HS-27A (cell line): ENCODE measurements around the gene SFMBT2.
"Not testable (repeated sequence)": the region's sequence is repeated elsewhere in the genome, so short reads cannot be mapped to it uniquely, and the experiment has no call there.

Experiments
- DNase-seq: peaks from one replicate; pipeline ENCODE4 v3.0.0-alpha.2; 2012; ENCODE audit warnings: low read depth, missing footprints

SFMBT2 gene

DNA sequence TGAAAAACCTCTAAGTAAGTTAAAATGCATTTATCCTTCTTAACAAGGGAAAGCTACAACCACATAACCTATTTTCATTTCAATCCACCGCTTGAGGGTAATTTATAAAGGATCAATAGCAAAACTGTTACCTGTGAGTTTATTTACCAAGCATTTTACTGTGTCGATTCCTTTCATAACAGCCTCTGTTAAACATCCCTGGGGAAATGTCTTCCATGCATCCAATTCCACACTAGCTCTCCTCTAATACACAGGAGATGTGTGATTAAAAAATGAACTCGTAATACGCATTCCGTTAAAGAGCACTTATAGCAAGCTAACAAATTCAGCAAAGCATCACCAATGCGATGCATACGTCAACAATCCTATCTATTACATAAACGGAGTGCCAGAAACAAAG lies 185.7 kb downstream of the SFMBT2 start:
- no peak for DNase-seq

- DNase-seq = no peak
Observed at GRCh38 chr10:7218968-7219367, 191.9 kb downstream of the SFMBT2 start.

GRCh38 chr10:7212696-7213095 lies 198.1 kb downstream of the SFMBT2 start:
- not testable (repeated sequence) for DNase-seq

DNA sequence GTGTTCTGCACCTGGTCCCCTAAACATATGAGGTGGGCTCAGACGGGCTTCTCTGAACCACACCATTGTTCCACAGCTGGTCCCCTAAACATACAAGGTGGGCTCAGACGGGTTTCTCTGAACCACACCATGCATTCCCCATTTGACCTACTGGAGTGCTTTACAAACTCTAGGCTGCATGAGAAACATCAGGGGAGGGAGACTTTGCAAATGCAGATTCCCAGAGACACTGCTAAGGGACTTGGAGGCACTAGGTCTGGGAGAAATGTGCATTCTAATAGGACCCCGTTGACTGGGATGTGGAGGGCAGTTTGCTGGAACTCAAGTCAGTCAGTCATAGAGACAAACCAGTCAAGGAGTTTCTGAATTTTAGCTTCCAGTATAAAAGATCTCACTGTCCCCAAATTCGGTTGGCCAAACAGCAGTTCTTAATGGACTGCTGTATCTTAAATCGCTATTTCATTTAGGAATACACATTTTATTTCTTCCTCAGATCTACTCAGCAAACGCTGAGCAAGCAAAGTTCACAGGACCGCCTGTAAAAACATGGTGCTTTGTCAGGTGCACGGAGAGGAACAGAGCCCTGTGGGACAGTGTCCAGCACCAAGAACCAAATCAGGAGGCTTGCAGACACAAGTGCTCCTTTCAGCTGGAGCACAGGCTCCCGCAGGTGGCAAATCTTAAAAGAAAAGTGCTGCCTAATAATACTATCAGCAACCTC lies 198.8 kb downstream of the SFMBT2 start:
- DNase-seq = no peak

- DNase-seq = no peak
Observed at GRCh38 chr10:7210516-7210915, 200.3 kb downstream of the SFMBT2 start.

GRCh38 chr10:7209458-7209857 lies 201.4 kb downstream of the SFMBT2 start:
- DNase-seq = no peak

DNA sequence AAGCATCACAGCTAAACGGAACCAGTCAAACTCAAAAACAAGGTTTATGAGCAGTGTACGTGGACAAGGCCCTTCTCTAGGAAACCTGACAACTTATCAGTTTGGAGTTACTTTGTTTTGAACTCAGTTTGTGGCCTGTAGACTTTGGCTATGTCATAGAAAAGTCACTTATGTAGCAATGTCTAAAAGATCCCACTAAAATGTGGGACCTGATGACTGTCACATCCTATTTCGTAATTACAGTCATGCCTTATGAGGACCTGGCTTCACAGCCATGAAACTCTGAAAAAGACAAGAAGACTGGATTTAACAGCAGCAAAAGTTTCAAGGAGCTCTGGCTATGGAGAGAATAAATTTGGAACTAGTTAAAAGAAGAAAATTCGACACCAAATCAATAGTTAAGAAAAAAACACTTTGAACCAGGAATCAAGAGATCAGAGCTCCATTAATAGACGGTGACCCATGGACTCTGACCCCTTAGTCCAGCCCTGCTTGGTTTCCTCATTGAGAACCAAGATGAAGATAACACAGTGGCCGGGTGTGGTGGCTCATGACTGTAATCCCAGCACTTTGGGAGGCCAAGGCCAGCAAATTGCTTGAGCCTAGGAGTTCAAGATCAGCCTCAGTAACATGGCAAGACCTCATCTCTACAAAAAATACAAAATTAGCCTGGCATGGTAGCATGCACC lies 204.3 kb downstream of the SFMBT2 start:
- no peak for DNase-seq

- no peak for DNase-seq
Observed at GRCh38 chr10:7205656-7206055, 205.2 kb downstream of the SFMBT2 start.

GRCh38 chr10:7202793-7203355 lies 208.0 kb downstream of the SFMBT2 start:
- DNase-seq = no peak

DNA sequence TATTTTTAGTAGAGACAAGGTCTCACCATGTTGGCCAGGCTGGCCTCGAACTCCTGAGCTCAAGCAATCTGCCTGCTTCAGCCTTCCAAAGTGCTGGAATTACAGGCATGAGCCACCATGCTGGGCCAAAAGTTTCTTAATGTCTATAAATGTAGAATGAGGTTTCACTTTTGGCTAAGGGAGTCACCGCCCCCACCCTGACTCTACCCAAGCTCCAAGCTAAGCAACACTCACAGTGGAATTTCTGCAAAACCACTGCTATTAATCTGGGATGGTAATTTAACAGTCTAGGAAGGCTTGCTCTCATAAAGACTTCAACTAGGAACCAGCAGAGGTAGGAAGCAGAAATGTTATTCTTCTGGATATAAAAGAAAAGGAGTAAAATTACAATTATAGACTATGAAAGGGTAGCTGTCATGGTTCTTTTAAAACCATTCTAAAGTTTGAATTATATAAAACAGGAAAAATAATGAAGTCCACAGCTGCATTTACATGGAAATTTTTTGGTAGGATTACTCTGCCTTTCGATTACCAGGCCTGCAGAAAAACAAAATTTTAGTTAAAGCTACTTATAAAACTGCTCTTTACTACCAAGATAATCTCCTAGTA lies 211.6 kb downstream of the SFMBT2 start:
- DNase-seq = no peak

DNA sequence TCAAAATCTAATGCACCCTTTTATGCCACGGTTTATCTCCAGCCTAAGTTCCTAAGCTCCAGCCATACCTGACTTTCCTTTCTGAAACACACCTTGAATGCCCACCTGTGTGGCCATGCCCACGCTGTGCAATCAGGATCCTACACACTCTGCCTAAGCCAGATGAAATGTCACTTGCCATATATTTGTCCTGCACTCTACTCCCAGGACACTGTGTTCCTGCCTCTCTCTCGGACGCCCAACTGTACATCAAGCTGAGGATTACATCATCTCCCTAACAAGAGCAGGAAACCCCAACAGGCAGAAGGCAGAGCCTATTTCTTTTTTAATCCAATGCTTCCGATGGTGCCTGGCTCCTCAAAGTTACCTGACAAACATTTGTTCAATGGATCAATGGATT lies 214.6 kb downstream of the SFMBT2 start:
- no peak for DNase-seq

DNA sequence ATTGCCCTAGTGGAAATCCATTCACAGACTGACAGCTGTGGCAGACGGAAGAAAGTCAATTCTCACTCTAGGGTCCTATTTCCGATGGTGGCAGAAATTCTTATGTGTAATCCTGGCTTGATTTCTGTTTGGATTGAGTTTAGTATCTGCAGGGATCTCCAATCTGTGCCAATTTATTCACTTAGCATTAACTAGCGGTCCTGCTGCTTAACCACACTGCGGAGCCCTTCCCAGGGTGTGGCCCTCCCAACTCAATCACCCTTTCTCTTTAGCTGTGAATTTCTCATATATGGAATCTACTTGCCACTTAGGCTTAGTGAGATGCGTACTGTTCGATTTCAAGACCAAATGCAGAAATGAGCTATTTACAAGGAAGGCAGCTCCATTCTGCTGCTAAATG lies 215.7 kb downstream of the SFMBT2 start:
- DNase-seq = no peak

GRCh38 chr10:7194571-7194970 lies 216.3 kb downstream of the SFMBT2 start:
- no peak for DNase-seq

DNA sequence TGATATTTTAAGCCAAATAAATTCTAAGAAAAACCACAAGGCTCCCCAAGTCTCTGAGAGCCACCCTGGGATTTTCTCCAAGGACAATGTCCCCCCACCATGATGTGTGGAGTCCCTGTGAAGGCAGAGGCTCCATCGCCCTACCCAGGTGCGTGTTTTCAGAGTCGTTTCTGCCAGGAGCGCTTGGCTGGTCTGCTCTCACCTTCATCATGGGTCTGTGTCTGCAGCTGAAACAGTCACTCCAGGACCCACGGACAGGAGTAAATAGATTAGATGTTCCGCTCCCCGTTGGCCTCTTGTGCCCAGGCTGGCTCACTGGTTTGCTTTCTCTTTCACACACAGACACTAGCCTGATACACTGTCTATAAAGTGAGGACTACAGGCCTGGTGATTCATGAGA lies 217.5 kb downstream of the SFMBT2 start:
- DNase-seq = no peak

- no peak for DNase-seq
Observed at GRCh38 chr10:7192831-7193361, 217.9 kb downstream of the SFMBT2 start.

DNA sequence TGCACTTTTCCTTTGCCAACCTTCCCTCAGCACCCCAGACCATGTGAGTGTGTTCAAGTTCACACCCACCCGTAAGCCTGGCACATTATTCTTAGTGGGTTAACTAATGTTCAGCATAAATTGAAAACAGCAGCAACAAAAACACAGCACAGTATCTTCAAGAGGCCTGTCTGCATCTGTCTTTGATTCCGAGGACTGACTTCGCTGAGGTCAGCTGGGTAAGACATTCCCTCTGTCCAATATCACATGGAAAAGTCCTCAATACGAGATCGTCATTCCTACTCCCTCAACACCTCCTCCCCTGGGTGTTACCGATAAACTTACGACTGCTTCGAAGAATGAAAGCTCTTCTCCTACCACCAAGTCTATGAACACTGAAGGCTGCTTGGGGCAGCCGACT lies 218.8 kb downstream of the SFMBT2 start:
- DNase-seq = no peak

- not testable (repeated sequence) for DNase-seq
Observed at GRCh38 chr10:7190772-7191171, 220.1 kb downstream of the SFMBT2 start.

DNA sequence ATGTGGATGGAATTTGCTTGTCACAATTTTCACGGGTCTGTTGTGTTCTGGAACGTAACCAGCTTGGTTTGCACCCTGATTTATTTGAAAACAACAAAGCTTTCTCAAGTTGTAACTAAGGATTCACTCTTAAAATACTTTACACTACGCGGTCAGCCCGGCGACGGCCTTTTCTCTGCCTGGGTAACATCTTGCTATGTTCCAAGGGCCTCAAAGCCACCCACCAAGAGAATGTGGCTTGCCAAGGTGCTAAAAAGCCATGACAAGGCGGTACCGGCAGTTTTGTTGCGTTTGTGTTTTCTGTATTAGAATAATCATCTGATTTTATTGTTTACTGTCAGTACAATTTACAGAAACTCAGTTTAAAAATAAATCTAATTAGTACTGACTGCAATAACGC lies 220.9 kb downstream of the SFMBT2 start:
- DNase-seq = no peak

GRCh38 chr10:7188456-7189050 lies 222.3 kb downstream of the SFMBT2 start:
- DNase-seq = no peak

DNA sequence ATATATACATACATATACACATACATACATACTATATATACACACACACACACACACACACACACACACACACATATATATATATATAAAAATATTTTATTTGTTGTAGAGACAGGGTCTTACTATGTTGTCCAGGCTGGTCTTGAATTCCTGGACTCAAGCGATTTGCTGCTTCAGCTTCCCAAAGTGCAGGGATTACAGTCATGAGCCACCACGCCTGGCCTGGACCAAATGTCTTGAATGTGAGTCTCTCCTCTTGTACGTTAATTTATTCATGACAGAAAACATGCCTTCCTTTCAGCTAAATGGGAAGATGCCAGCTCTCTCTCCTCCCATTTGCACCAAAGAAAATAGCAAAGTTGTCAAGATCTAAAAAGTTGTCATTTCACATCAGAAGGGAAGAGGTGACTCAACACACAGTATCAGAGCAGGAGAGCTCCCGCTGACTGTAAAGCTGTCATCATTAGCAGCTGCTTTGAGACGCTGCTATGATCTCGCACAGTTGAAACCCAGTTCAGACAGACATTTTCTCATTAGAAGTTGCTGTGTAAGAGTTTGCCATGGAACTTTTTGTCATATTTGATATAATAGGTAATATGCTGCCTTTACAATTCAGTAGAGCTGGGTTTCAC lies 224.3 kb downstream of the SFMBT2 start:
- DNase-seq = no peak

GRCh38 chr10:7185367-7185690 lies 225.5 kb downstream of the SFMBT2 start:
- no peak for DNase-seq
